Metanephros (tissue), 2 donors: ENCODE results near the gene PROZ. TPM values are rescaled to one million over a fixed set of nuclear protein-coding genes. Genes with fewer than 3 reads are reported as not detected.

Experiments
- small RNA-seq: library from RNA; depleted of rRNA; stranded (forward); fragments of <200 nt; gene quantifications from one replicate; pipeline ENCODE3, GENCODE V24; 2014; ENCODE audit warnings: low replicate concordance
- total RNA-seq: library from RNA; depleted of rRNA; stranded (reverse); fragments of >200 nt; gene quantifications from one replicate; pipeline ENCODE4 v1.2.3, GENCODE V29; 2014

The PROZ gene, protein sequence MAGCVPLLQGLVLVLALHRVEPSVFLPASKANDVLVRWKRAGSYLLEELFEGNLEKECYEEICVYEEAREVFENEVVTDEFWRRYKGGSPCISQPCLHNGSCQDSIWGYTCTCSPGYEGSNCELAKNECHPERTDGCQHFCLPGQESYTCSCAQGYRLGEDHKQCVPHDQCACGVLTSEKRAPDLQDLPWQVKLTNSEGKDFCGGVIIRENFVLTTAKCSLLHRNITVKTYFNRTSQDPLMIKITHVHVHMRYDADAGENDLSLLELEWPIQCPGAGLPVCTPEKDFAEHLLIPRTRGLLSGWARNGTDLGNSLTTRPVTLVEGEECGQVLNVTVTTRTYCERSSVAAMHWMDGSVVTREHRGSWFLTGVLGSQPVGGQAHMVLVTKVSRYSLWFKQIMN
- 0.58 TPM for total RNA-seq

DNA sequence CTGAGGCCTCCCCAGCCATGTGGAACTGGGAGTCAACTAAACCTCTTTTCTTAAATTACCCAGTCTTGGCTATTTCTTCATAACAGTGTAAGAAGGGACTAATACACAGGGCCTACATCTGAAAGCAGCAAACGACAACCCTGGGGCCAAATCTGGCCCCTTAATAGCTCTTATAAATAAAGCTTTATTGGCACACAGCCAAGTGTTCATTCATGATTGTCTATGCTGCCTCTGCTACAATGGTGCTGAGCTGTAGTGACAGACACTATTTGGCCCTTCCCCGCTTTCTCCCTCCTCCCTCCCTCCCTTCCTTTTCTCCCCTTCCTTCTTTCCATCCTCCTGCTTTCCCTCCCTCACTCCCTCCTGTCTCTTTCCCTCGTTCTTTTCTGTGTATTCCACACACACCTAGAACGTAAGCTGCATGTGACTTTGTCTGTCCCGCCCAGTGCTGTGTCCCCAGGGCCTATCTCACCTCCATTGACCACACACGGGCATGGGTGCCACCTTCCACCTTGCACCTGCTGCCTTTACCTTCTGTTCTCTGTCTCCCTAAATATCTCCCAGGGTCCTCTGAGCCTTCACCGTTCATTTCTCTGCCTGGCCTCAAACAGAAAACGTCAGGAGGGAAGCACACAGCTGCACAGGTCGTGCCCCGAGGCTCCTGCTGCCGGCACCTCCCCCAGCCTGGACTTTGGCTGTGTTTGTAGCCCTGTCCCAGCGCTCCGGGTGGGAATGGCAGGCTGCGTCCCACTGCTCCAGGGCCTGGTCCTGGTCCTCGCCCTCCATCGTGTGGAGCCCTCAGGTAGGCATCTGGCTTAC, at the start of gene PROZ:
PROZ (plus strand) TSS at position 720 of the 819 bp plus-strand sequence; CDS start at position 733, 13 bp downstream.

DNA sequence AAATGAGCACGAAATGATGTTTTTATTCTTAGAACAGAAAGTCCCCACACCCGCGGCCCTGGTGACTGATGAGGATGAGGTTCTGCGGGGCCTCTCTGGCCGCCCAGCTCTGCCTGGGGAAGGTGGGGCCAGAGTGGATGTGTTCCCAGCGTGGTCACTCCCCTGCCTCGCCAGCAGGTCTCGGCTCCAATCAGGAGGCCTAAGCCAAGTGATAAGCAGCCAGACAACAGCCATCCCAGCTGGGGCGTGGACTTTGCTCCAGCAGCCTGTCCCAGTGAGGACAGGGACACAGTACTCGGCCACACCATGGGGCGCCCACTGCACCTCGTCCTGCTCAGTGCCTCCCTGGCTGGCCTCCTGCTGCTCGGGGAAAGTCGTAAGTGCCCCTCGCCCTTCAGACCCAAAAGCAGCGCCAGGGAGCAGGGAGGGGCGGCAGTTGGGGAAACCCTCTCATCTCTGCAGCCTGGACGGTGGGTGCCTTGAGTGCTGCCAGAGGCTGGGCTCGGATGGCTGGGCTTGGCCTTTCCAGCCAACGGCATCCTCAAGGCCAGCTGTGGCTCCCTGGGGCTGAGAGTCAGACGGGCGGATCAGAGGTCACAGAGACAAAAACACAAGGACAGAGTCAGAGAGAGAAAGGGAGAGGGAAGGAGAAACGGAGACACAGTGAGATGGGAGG, 35.8 kb upstream of the PROZ start, which contains the start of gene F10:
F10 (plus strand) TSS at position 250 of the 676 bp plus-strand sequence; CDS start at position 307, 57 bp downstream.

DNA sequence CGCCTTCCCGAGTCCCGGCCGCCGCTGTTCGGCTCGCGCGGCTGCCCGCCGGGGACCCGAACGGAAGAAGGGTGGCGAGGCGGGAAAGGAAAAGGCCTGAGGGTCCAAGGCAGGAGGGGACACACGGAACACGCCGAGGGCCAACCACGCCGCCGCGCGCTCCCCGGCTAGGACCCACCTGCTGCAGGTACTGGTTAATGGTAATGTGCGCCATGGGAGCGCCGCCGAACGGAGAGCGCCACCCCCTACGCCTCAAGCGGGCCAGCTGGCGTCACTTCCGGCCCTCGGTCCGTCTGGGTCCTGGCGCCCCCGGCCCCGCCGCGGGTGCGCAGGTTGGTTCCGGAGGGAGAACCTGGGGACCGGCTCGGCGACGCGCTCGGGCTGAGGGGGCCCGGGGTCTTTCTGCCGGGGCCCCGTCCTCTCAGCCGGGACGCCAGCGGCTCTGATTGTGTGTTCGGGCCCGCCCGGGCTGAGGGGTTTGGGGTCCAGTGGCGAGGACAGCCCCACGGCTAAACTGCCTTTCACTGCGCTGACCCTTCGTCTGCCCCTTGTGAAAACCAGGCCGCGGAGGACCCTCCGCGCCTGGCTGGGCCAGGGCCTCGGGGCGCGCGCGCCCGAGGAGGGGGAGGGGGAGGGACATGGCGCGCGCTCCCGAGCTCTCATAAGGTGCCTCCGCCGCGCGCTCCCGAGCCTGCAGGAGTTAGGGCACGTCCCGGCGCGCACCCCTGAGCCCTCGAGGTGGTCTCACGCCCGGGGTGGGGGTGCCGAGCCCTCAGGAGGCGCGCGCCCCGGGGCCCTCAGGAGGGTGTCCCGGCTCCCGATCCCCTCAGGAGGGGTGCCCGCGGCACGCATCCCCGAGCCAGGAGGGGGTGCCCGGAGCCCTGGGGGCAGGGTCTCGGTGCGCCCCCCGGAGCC, 50.2 kb downstream of the PROZ start, which contains the start of gene PCID2:
PCID2 (minus strand) TSS at position 249 of the 915 bp plus-strand sequence; CDS start at position 214, 35 bp downstream.

DNA sequence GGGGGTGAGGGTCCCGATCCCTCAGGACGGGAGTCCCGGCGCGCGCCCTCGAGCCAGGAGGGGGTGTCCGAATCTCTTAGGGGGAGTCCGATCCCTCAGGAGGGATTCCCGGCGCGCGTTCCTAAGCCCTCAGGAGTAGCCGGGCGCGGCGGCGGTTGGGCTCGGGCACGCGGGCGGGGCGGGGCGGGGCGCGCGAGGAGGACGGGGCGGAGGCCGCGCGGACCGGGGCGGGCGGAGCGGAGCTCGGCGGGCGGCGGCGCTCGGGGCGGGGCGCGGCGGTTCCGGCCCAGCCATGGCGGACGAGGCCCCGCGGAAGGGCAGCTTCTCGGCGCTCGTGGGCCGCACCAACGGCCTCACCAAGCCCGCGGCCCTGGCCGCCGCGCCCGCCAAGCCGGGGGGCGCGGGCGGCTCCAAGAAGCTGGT, 50.9 kb downstream of the PROZ start, which contains the start of gene CUL4A:
CUL4A (plus strand) TSS at position 278 of the 423 bp plus-strand sequence; CDS start at position 293, 15 bp downstream.

Small RNAs within 50 kb of the gene (small RNA-seq; reads per million reads assigned to genes)
- not detected for gene AL137002.1

Other genes starting within 250 kb of the PROZ start
- gene MCF2L, start 189.4 kb upstream of the PROZ start, total RNA-seq: 40.5 TPM
- gene F7, start 52.9 kb upstream of the PROZ start, total RNA-seq: 2.6 TPM
- gene F10, start 35.8 kb upstream of the PROZ start, total RNA-seq: 16.6 TPM
- gene PCID2, start 50.0 kb downstream of the PROZ start, total RNA-seq: 58.0 TPM
- gene CUL4A, start 51.0 kb downstream of the PROZ start, total RNA-seq: 96.5 TPM
- gene LAMP1, start 138.6 kb downstream of the PROZ start, total RNA-seq: 118 TPM
- gene GRTP1, start 205.5 kb downstream of the PROZ start, total RNA-seq: 14.1 TPM